ENCODE results near the gene GPR3. TPM values are rescaled to one million over a fixed set of nuclear protein-coding genes. Genes with fewer than 3 reads are reported as not detected.

Gene GPR3
- total RNA-seq, 1 experiment from 2014 or later = 0.95 TPM

DNA sequence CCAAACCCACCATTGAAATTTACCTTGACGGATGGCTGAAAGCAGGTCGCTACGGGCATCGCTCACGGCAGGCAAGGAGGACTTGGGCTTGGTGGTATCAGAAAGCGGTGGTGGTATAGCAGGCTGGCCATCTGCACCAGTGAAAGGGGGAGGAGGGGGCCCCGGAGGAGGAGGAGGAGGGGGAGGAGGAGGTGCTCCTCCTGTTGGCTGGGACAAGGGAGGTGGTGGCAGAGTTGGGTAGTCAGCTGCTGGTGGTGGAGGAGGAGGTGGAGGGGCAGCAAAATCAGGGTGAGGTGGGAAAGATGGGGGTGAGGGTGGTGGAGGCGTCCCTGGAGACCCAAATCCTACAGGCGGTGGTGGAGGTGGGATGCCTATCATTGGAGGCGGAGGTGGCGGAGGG is 17.2 kb downstream of the GPR3 start:
- Histone ChIP-seq H3K4me1 (ENCODE audit: control insufficient read depth, insufficient read depth, low read length) (no peaks in the 10 kb centered on the region), H3K9me3 (ENCODE audit: control insufficient read depth, insufficient read depth, low read depth, low read length) (no peaks in the 10 kb centered on the region), H3K27me3 (ENCODE audit: control insufficient read depth, insufficient read depth, low read length) (no peaks in the 10 kb centered on the region), H3K4me3 (ENCODE audit: low read depth in 2 of 2, low read length in 2 of 2) (no peak overlapping the region), H3K27ac (ENCODE audit: low read length) (no peak overlapping the region), H3K36me3 (ENCODE audit: control insufficient read depth, insufficient read depth, low read length) (peaks cover 16% of the 10 kb centered on the region)
- ChIA-PET CTCF (no interaction called here), POLR2A (interaction anchor here (0.6 kb wide), 1 partner anchor 68 kb away, joined by 3 read pairs; no protein-coding TSS in a partner anchor)
- intact Hi-C loops (cut with micrococcal nuclease; ENCODE audit: unreplicated experiment) = loop anchor here (10.0 kb wide), 1 partner anchor 75 kb away; no protein-coding TSS in a partner anchor
- no peak for DNase-seq (ENCODE audit: low read depth, low spot score)
- TF ChIP-seq POLR2AphosphoS5 (IDR thresholded peaks at IDR 0.05; ENCODE audit: low read depth, low read length) (no peak), TCF7L2 (IDR thresholded peaks at IDR 0.05; ENCODE audit: low read depth, low read length) (no peak), SIN3A (IDR thresholded peaks at IDR 0.05; ENCODE audit: borderline replicate concordance, insufficient read depth, low read depth, low read length) (no peak)
- TF ChIP-seq, protein P1, sequence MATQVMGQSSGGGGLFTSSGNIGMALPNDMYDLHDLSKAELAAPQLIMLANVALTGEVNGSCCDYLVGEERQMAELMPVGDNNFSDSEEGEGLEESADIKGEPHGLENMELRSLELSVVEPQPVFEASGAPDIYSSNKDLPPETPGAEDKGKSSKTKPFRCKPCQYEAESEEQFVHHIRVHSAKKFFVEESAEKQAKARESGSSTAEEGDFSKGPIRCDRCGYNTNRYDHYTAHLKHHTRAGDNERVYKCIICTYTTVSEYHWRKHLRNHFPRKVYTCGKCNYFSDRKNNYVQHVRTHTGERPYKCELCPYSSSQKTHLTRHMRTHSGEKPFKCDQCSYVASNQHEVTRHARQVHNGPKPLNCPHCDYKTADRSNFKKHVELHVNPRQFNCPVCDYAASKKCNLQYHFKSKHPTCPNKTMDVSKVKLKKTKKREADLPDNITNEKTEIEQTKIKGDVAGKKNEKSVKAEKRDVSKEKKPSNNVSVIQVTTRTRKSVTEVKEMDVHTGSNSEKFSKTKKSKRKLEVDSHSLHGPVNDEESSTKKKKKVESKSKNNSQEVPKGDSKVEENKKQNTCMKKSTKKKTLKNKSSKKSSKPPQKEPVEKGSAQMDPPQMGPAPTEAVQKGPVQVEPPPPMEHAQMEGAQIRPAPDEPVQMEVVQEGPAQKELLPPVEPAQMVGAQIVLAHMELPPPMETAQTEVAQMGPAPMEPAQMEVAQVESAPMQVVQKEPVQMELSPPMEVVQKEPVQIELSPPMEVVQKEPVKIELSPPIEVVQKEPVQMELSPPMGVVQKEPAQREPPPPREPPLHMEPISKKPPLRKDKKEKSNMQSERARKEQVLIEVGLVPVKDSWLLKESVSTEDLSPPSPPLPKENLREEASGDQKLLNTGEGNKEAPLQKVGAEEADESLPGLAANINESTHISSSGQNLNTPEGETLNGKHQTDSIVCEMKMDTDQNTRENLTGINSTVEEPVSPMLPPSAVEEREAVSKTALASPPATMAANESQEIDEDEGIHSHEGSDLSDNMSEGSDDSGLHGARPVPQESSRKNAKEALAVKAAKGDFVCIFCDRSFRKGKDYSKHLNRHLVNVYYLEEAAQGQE (IDR thresholded peaks at IDR 0.05; ENCODE audit: insufficient read depth in 1 of 2, low read depth in 2 of 2, low read length in 1 of 2) = no peak
- TF ChIP-seq, protein P2, sequence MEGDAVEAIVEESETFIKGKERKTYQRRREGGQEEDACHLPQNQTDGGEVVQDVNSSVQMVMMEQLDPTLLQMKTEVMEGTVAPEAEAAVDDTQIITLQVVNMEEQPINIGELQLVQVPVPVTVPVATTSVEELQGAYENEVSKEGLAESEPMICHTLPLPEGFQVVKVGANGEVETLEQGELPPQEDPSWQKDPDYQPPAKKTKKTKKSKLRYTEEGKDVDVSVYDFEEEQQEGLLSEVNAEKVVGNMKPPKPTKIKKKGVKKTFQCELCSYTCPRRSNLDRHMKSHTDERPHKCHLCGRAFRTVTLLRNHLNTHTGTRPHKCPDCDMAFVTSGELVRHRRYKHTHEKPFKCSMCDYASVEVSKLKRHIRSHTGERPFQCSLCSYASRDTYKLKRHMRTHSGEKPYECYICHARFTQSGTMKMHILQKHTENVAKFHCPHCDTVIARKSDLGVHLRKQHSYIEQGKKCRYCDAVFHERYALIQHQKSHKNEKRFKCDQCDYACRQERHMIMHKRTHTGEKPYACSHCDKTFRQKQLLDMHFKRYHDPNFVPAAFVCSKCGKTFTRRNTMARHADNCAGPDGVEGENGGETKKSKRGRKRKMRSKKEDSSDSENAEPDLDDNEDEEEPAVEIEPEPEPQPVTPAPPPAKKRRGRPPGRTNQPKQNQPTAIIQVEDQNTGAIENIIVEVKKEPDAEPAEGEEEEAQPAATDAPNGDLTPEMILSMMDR (IDR thresholded peaks at IDR 0.05) = no peak
- ATAC-seq = no peak
- BruUV-seq (replicated peaks) = no TSS peak
- in situ Hi-C loops (cut with HindIII; ENCODE audit: low pct_unique_long_range_greater_than_20kb, low sequenced_read_pairs) = loop anchor here (10.0 kb wide), 1 partner anchor 195 kb away; the partner anchor contains the start of gene AHDC1

GRCh38 chr1:27410709-27411108 is 18.3 kb downstream of the GPR3 start:
- no peaks in the 10 kb centered on the region for H3K4me1 ChIP-seq (ENCODE audit: control insufficient read depth, insufficient read depth, low read length)
- H3K27me3 ChIP-seq (ENCODE audit: control insufficient read depth, insufficient read depth, low read length) = no peaks in the 10 kb centered on the region
- POLR2A ChIA-PET = no interaction called here
- intact Hi-C loops (cut with micrococcal nuclease; ENCODE audit: unreplicated experiment) = loop anchor here (10.0 kb wide), 1 partner anchor 74 kb away; no protein-coding TSS in a partner anchor
- CTCF ChIA-PET = interaction anchor here (0.5 kb wide), 1 partner anchor 395 kb away, joined by 3 read pairs; no protein-coding TSS in a partner anchor
- H3K36me3 ChIP-seq (ENCODE audit: control insufficient read depth, insufficient read depth, low read length) = peaks cover 20% of the 10 kb centered on the region
- in situ Hi-C loops (cut with HindIII; ENCODE audit: low pct_unique_long_range_greater_than_20kb, low sequenced_read_pairs) = loop anchor here (10.0 kb wide), 1 partner anchor 194 kb away; the partner anchor contains the start of gene AHDC1
- DNase-seq (ENCODE audit: low read depth, low spot score) (no peak), ATAC-seq (no peak)
- BruUV-seq (replicated peaks) = no TSS peak
- no peak overlapping the region for H3K4me3 ChIP-seq (ENCODE audit: low read depth in 2 of 2, low read length in 2 of 2)
- H3K27ac ChIP-seq (ENCODE audit: low read length) = no peak overlapping the region
- H3K9me3 ChIP-seq (ENCODE audit: control insufficient read depth, insufficient read depth, low read depth, low read length) = no peaks in the 10 kb centered on the region
- TF ChIP-seq, protein P2 (IDR thresholded peaks at IDR 0.05) = no peak
- TF ChIP-seq, protein P1 (IDR thresholded peaks at IDR 0.05; ENCODE audit: insufficient read depth in 1 of 2, low read depth in 2 of 2, low read length in 1 of 2) = no peak
- TF ChIP-seq SIN3A (IDR thresholded peaks at IDR 0.05; ENCODE audit: borderline replicate concordance, insufficient read depth, low read depth, low read length) (no peak), POLR2AphosphoS5 (IDR thresholded peaks at IDR 0.05; ENCODE audit: low read depth, low read length) (no peak), TCF7L2 (IDR thresholded peaks at IDR 0.05; ENCODE audit: low read depth, low read length) (no peak)

Data from Panc1 (cell line).